Posterior vena cava (tissue), 2 donors: ENCODE results near the gene SNTG2. TPM values are rescaled to one million over a fixed set of nuclear protein-coding genes. Genes with fewer than 3 reads are reported as not detected.

ENCODE experiments used
- DNase-seq: peaks from one replicate; pipeline ENCODE4 v3.0.0-alpha.2; 2020; ENCODE audit warnings: low spot score
- intact Hi-C, 2 donors: fragments of 100-400 bp; cut with DNase I; formaldehyde crosslinking; loops; one replicate each; pipeline versions ENCODE4 v1.14.1 to v1.14.2; 2022 to 2023
- total RNA-seq, 2 donors: library from RNA; stranded (reverse); fragmentation: NEBNext Ultra II Directional; extraction: Animal tissue kit (Norgen Biotek cat#: 25700); gene quantifications; one replicate each; pipeline ENCODE4 v1.2.1, GENCODE V29; 2021
- donor health status: DM: yes; HTN: yes; CAD: no.
- donor health status: DM: yes; HTN: yes; CAD: no.

The SNTG2 gene
- total RNA-seq, 2 donors from 2014 or later = 5.2 to 6.2 TPM

DNA sequence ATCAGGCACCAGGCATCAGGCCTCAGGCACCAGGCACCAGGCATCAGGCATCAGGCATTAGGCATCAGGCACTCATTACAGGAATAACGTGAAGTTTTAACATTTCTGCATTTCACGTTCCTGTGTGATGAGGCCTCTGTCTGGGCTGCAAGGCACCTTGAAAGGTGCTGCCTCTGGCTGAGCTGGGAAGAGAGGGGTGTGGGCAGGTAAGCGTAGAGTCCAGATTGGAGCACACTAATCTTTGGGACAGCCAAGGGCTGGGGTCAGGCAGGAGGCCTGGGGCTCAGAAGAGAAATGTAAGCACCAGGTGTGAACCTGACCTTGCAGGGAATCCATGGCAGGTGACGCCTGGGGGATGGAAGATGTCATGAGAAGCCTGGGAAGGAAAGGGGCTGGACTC, 25.3 kb upstream of the SNTG2 start:
- no peak for DNase-seq
- intact Hi-C loops = no loop called here

DNA sequence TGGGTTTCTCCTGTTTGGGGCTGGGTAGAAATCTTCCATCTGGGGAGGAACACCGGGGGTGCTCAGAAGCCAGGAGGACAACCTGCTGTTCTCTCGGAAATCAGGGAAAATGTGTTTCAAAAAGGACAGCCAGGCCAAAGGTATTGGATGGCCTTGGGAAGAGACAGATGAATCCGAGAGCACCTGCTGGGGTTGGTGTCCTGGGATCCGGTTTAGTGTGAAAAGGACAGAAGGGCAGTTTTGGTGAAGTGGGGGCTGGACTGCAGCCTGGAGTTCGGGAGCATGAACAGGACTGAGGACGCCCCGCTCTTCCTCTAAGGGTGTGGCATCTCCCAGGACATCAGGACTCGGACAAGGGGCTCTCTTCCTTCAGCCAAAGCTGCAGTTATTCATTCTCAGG, 24.9 kb upstream of the SNTG2 start:
- intact Hi-C loops = no loop called here
- DNase-seq = no peak

DNA sequence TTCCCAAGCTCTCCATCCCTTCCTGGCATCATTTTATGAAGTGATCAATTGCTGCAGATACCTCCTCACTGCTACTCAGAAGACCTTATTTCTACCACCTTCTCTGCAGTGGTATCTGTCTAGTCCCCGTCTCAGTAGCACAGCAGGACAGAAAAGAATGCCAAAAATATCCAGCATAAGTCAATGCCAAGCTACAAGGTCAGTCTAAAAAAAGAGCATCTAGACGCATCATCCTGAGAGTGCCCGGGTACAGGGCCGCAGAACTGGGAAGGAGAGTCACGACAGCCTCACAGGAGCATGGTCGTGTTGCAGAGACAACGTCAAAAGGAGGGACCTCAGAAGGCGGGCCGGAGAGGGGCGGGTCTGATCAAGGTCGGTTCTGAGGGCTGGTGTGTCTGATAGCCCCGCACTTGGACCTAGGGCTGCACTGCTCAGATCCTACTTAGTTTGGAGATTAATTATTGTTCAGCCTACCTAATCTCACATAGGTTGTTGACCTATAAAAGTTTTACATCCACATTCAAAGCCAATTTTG, 24.3 kb upstream of the SNTG2 start:
- DNase-seq = no peak
- intact Hi-C loops = no loop called here

DNA sequence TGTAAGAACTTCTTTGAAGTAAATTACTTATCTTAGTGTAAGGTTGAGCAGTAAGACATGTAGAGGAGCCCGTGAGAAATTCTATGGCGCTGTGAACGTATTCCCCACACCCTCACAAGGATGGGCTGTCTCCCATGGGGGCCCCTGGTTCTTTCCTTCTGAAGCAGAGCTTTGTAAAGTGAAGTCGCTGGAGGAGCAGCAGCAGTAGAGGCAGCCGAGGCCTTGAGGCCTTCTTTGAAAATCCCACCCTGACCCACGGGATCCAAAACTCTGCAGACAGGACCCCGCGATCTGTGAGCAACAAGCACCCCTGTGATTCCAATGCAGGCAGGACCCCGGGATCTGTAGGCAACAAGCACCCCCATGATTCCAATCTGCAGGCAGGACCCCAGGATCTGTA, 23.8 kb upstream of the SNTG2 start:
- intact Hi-C loops = no loop called here
- no peak for DNase-seq

DNA sequence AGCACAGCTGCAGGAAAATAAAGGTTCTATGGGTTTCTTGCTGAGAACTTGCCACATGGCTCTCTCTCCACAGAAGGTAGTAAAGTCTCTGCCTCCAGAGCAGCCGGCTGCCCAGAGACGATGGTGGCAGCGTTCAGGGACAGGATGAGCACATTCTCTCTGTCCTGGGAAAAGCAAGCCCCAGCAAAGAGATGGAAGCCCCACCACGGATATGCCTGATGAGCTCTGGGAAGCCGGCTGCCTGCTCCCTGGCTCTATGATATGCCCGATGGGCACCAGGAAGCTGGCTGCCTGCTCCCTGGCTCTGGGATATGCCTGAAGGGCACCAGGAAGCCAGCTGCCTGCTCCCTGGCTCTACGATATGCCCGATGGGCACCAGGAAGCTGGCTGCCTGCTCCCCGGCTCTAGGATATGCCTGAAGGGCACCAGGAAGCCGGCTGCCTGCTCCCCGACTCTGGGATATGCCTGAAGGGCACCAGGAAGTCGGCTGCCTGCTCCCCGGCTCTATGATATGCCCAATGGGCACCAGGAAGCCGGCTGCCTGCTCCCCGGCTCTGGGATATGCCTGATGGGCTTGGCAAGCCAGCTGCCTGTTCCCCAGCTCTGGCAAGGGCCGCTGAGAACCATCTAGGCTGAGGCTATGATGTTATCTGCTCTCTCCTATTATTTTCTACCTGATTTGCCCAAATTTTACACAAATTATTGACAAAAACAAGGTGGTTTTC, 21.5 kb upstream of the SNTG2 start:
- intact Hi-C loops = no loop called here
- DNase-seq = no peak

DNA sequence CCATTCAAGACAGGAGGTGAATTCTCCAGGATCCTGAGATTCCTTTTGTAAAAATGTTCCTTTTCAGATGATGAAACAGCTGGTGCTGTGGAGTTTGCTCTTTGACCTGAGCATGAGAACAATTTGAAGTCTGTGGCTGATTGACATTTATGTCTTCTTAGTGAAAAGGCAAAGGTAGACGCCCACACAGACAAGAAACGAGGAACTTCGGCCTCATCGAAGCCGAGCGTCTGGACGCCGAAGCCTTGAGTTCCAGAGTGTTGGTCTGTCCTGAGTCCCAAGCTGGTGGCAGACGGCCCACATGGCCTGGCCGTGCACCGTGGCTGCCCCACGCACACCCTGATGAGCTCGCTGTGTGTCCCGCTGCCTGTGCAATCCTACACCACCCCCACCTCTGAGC, 20.7 kb upstream of the SNTG2 start:
- intact Hi-C loops = no loop called here
- DNase-seq = no peak

DNA sequence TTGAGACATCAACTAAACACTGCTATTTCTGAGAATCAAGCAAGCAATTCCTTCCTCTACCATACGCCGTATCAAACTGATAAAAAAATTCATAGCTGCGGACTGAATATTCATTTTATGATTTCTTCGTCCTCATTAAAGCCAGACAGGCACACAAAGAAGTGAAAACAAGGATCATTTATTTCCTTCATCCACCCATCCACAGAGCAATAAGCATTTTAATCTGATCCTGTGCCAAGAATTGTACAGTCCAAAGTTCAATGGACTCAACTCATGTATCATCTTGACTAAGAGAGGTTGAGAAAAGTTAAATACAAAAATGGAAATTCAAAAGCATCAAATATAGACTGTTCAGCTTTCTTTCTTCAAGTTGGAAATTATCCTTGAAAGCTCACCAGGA, 19.7 kb upstream of the SNTG2 start:
- no peak for DNase-seq
- intact Hi-C loops = no loop called here

DNA sequence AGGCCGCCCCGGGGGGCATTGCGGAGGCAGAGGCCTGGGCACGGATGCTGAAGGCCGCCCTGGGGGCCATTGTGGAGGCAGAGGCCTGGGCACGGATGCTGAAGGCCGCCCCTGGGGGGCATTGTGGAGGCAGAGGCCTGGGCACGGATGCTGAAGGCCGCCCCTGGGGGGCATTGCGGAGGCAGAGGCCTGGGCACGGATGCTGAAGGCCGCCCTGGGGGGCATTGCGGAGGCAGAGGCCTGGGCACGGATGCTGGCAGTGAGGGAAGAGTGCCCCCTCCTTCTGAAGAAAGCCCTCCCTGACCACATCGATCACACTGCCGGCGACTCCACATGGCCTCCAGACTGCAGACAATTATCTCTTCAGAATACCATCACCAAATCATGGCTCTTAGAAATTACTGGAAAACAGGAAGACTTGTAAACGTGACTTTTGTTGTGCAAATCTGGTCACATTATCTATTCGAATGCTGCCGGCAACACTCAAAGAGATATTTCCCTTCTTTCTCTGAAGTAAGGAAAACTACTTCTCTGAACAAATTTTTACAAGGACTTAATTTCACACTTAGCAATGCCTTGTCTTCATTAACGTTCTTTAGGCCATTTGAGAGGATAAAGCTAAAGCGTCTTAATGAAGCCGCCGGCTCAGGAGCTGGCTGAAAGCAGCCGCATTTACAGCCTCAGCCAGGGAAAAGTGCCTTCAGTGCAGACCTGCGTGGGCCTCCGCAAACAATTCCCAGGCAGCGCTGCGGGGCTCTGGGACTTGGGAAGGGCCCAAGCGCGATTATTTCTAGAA, 18.1 kb upstream of the SNTG2 start:
- no peak for DNase-seq
- intact Hi-C loops = no loop called here

DNA sequence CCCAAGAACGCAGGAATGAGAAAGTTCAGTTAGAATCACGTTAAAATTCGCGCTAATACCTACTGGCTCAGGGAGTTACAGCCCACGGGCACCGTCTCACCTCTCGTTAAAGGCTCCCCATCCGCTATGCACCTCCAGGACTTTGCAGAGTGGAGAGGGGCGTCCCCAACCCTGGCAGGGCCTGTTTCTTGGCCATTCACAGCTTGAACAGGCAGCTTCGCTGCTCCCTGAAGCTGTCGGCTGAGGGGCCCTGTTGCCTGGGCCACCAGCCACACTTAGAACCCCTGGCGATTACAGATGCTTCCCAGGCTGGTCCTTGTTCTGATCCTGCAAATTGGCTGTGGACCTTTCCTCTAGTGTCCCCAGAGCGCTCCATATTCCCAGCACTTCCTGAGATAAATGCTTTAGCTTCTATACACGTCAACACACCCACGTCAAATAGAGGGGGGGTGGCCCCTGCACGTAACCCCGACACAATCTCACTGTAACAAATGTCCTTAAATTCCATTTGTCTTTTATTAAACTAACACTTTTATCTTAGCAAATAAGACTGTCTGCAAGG, 16.8 kb upstream of the SNTG2 start:
- no peak for DNase-seq
- intact Hi-C loops = no loop called here

DNA sequence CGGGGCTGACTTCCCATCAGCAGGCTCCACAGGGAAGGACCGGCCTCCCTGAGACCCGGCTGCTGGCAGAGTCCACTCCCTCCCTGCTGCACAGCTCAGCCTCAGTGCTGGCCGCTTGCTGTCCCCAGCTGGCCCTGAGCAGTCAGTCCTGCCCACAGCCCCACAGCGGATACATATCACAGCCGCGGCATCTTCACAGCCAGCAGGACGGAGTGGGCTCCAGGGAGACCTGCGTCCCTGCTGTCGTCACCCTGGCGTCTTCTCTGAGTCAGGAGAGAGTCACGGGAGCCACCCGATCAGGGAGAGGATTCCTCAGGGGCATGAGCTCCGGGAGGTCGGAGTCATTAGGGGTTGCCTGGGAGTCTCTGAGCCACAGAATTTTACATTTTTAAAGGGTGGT, 13.1 kb upstream of the SNTG2 start:
- no peak for DNase-seq
- intact Hi-C loops = no loop called here

DNA sequence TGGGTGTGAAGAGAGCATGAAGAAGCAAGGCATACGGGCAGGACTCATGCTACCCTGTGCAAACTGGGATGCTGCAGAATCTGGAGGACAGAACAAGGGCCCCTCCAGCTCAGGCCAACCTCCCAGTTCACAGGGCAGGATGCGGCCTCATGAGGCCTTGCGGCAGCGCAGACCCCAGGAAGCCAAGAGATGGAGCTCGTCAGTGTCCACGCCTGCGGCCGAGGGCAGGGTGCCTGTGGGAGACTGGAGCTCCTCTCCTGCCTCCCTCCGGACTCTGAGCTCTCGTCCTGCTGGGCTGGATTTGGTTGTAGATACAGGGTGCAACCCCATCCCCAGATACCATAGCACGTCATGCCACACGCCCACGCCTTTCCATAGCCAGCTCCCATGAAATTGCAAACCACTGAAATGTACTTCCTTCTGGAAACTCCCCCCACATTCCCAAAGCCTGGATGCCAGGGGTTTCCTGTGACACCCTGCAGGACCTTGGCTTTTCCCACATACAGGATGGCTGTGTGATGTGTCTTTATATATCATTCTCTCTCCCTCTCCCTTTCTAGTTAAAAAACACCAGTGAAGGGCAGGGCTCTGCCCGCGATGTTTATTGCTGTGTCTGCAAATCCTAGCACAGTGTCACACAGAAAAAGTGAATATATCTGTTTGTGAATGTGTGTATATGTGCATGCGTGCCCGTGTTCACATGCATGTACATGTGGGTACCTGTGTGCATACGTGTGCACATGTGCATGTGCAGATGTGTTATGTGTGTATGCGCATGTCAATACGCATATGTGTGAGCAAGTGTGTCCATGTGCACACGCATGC, 12.3 kb upstream of the SNTG2 start:
- intact Hi-C loops = no loop called here
- DNase-seq = no peak

DNA sequence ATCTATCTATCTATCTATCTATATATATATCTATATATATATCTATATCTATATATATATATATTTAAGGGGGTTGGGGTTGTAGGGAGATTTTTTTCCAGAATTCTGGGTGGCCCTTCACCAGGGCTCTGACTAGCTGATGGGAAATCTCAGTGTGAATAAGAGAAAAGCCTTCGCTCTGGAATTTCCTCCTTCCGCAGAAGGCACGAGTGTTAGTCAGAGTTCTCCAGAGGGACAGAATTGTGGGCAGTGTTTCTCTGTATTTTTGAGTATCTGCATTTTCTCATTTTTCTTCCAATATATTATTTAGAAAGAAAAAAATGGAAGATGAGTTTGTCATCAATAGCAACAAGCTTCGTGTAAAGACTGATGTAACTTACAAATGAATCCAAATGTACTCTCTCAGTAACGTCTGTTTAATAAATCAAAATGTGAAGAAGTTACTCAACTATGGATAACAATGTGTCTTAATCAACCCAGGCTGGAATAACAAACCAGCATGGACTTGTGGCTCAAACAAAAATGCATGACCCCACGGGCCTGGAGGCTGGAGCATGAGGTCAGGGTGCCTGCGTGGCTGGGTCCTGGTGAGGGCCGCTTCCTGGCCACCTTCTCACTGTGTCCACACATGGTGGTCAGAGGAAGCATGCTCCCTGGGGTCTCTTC, 10.6 kb upstream of the SNTG2 start:
- no peak for DNase-seq
- intact Hi-C loops = no loop called here

DNA sequence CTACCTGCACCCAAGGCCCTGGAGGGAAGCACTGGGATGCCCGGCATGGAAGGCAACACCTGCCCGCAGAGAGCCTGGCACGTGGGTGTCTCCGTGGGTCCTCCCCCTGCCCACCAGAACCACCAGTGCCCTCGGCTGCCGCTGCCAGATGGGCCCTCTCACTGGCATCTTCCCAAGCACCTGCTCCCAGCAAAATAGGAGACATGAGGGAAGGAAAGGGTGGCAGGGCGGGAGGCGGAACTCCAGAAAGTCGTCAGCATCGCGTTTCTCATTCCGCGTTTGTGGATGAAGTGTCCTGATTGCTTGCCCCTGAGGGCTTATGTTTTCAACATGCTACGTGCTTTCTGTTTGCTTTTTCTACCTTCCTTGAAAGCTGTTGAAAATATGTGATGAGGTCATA, 8.8 kb upstream of the SNTG2 start:
- intact Hi-C loops = no loop called here
- no peak for DNase-seq

DNA sequence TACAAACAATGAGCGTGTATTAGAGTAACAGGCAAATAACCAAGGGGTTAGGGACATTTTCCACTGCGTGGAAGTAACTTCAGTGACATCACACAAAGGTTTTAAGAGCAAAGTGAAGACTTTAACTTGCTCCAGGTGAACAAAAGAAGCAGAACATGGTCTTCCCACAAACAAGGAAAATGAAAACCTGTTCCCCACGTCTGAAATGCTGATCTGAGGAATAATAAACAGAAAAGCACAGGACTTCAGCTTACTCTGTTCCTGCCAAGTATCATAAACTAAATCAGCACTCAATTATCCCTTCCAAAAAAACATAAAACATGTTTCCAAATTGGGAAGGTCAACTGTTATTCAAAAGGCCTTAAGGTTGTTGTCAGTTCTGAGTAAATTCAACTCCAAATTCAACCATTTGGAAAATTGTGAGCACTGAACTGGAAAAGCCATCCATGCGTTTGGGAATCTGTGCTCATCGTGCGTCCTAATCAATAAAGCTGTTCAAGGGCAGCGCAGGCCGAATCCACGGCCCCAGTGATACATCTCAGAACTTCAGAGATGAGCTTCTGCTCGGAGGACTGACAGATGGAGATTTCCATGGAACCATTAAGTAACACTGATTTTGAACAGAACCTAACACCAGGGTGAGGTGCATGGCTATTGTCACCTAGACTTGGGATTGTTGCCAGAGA, 7.7 kb upstream of the SNTG2 start:
- DNase-seq = no peak
- intact Hi-C loops = no loop called here

DNA sequence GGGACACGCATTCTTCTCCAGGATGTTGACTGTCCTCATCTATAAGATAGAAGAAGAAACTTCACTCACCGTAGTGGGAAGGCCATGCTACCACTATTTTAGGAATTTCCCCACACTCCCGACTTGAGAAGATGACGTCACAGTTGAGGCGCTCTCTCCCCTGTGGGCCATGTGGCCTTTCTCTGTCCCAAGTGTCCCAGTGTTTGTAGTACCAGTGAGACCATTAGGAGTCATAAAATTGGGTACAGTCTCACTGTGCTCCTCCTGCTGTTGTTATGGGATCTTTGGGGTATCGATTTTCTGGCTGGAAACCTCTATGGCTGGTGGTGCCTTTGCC, 7.2 kb upstream of the SNTG2 start:
- DNase-seq = no peak
- intact Hi-C loops = no loop called here

DNA sequence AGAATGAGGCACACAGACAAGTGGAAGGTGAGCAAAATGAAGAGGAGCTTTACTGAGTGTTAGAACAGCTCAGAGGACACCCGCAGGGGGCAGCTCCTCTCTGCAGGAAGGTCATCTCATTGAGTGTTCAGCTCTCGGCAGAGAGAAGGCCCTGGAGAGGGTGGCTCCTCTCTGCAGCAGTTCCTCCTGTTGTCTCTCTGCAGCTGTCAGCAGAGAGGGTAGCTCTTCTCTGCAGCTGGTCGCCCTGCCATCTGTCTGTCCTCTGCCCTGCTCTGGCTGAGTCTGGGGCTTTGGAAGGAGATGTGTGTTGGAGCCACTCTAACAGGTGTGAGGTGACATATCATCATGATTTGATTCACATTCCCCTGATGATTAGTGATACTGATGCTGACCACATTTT, 6.8 kb upstream of the SNTG2 start:
- DNase-seq = no peak
- intact Hi-C loops = no loop called here

DNA sequence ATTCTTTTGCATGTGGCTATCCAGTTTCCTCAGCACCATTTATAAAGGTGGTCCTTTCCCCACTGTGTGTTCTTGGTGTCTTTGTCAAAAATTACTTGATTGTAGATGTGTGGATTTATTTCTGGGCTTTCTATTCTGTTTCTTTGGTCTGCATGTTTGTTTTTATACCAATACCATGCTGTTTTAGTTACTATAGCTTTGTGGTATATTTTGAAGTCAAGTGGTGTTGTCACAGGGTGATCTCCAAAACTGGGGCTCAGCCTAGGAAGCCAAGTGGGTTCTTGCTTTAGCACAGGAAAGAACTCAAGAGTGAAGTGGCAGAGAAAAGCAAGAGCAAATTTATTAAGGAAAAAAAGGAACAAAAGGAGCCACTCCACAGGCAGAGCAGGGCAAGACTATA, 6.0 kb upstream of the SNTG2 start:
- intact Hi-C loops = no loop called here
- DNase-seq = no peak

DNA sequence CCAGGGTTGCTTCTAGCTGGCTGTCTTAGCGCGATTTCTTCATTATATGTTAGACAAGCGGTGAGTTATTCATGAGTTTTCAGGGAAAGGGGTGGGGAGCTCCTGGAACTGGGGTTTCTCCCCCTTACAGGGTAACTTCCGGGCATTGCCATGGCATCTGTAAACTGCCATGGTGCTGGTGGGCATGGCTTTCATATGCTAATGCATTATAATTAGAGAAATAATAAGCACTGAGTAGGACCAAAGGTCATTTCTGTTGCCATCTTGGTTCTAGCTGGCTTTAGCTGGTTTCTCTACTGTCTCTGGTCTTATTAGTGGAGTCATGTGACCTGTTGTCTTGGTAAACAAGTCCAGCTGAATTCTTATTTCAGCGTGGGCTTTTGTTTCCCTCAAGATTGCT, 5.5 kb upstream of the SNTG2 start:
- intact Hi-C loops = no loop called here
- DNase-seq = no peak
